H1 (cell line): ENCODE data around the gene TMPRSS9. TPM values are rescaled to one million over a fixed set of nuclear protein-coding genes. Genes with fewer than 3 reads are reported as not detected.

ENCODE experiments used
- CTCF ChIA-PET: fragments of 300-600 bp; sonication (Branson Sonifier 250); formaldehyde crosslinking; loops from one replicate; lab custom pipeline; 2021; ENCODE audit not compliant: partially characterized antibody; lab: Charles Lee
- POLR2A ChIA-PET: fragments of 300-600 bp; sonication (Branson Sonifier 250); formaldehyde crosslinking; loops from one replicate; lab custom pipeline; 2021; ENCODE audit warnings: inconsistent platforms; ENCODE audit not compliant: partially characterized antibody; lab: Charles Lee
- DNase-seq, 2 experiments: peaks; one replicate each; pipeline versions ENCODE4 v3.0.0 to v3.0.0-alpha.2; 2010 to 2022; ENCODE audit warnings: low spot score in 2 of 2, low read depth in 1 of 2, mixed read lengths in 1 of 2
- FAIRE-seq: peaks from 2 replicates; lab custom pipeline; 2011; peaks lifted over from hg19 to GRCh38; lab: Jason Lieb, UNC
- H2AFZ ChIP-seq: 2 replicates; pipeline ENCODE4 v1.8.1; 2012; ENCODE audit warnings: low read length, inconsistent platforms
- H2AK5ac ChIP-seq: 2 replicates; pipeline ENCODE4 v1.6.1; 2013; ENCODE audit warnings: low read depth, low read length
- H2BK120ac ChIP-seq: replicated peaks from 2 replicates; pipeline ENCODE3; 2013; ENCODE audit warnings: low read depth, low read length, inconsistent platforms
- H2BK12ac ChIP-seq: 2 replicates; pipeline ENCODE4 v1.6.1; 2013; ENCODE audit warnings: low read depth, low read length
- H2BK15ac ChIP-seq: 2 replicates; pipeline ENCODE4 v1.6.1; 2013; ENCODE audit warnings: low read length
- H2BK20ac ChIP-seq: 2 replicates; pipeline ENCODE4 v1.6.1; 2013; ENCODE audit warnings: low read length
- H2BK5ac ChIP-seq: 2 replicates; pipeline ENCODE4 v1.6.1; 2013; ENCODE audit warnings: low read depth, low read length
- H3K14ac ChIP-seq: 2 replicates; pipeline ENCODE4 v1.6.1; 2013; ENCODE audit warnings: inconsistent platforms; ENCODE audit not compliant: insufficient read length
- H3K18ac ChIP-seq: 2 replicates; pipeline ENCODE4 v1.6.1; 2013; ENCODE audit warnings: low read length; ENCODE audit errors: extremely low read depth
- H3K23ac ChIP-seq: 2 replicates; pipeline ENCODE4 v1.6.1; 2013; ENCODE audit warnings: inconsistent platforms; ENCODE audit not compliant: insufficient read length
- H3K23me2 ChIP-seq: 2 replicates; pipeline ENCODE4 v1.6.1; 2013; ENCODE audit warnings: low read depth, low read length
- H3K27ac ChIP-seq: 2 replicates; pipeline ENCODE4 v1.6.1; 2011; ENCODE audit warnings: low read depth, low read length, inconsistent platforms
- H3K27me3 ChIP-seq, 4 experiments: replicated peaks in 1 of 4; 1 replicate in 1 of 4; 2 replicates in 3 of 4; pipeline versions ENCODE4 v1.6.1 to v1.8.1; 2011 to 2013; ENCODE audit warnings: low read length in 3 of 4, mild to moderate bottlenecking in 3 of 4, inconsistent platforms in 2 of 4, mixed read lengths in 2 of 4, moderate library complexity in 1 of 4; ENCODE audit not compliant: control insufficient read depth in 3 of 4, insufficient read depth in 3 of 4; ENCODE audit errors: extremely low read depth in 1 of 4
- H3K36me3 ChIP-seq, 4 experiments: 2 replicates each; pipeline versions ENCODE4 v1.6.1 to v1.8.1; 2011 to 2013; ENCODE audit warnings: mild to moderate bottlenecking in 4 of 4, low read length in 3 of 4, moderate library complexity in 2 of 4, control low read depth in 1 of 4, inconsistent platforms in 1 of 4; ENCODE audit not compliant: insufficient read depth in 4 of 4, control insufficient read depth in 2 of 4
- H3K4ac ChIP-seq: replicated peaks from 2 replicates; pipeline ENCODE3; 2013; ENCODE audit warnings: low read length, low read depth, mixed read lengths, inconsistent platforms; ENCODE audit not compliant: insufficient read length
- H3K4me1 ChIP-seq, 4 experiments: replicated peaks in 1 of 4; 1 replicate in 1 of 4; 2 replicates in 3 of 4; pipeline versions ENCODE4 v1.6.1 to v1.8.1; 2011 to 2013; ENCODE audit warnings: low read length in 3 of 4, inconsistent platforms in 2 of 4, mixed read lengths in 1 of 4; ENCODE audit not compliant: insufficient read depth in 4 of 4, control insufficient read depth in 3 of 4
- H3K4me2 ChIP-seq, 2 experiments: 2 replicates each; pipeline versions ENCODE4 v1.6.1 to v1.8.1; 2011 to 2013; ENCODE audit warnings: low read depth in 2 of 2, low read length in 2 of 2, control low read depth in 1 of 2, inconsistent platforms in 1 of 2, mild to moderate bottlenecking in 1 of 2; ENCODE audit not compliant: insufficient read depth in 1 of 2
- H3K4me3 ChIP-seq, 4 experiments: fragments of 200-600, 300-600 bp in 1 of 4; sonication (generic), shearing (Covaris generic), sonication (Bioruptor Twin) in 1 of 4; 2 replicates each; pipeline versions ENCODE4 v1.5.1 to v1.8.1; 2011 to 2016; ENCODE audit warnings: low read length in 4 of 4, low read depth in 3 of 4, control low read depth in 2 of 4, inconsistent platforms in 2 of 4, mild to moderate bottlenecking in 2 of 4, mixed read lengths in 1 of 4, moderate library complexity in 1 of 4; ENCODE audit not compliant: insufficient read depth in 2 of 4; ENCODE audit errors: extremely low read depth in 1 of 4
- H3K56ac ChIP-seq: replicated peaks from 2 replicates; pipeline ENCODE3; 2013; ENCODE audit warnings: low read depth, mild to moderate bottlenecking, mixed read lengths, low read length, inconsistent platforms; ENCODE audit not compliant: insufficient read length
- H3K79me1 ChIP-seq: 2 replicates; pipeline ENCODE4 v1.6.1; 2013; ENCODE audit warnings: low read depth, low read length, control low read depth
- H3K79me2 ChIP-seq, 2 experiments: 2 replicates each; pipeline versions ENCODE4 v1.6.1 to v1.8.1; 2012 to 2013; ENCODE audit warnings: low read length in 2 of 2, mild to moderate bottlenecking in 2 of 2, inconsistent platforms in 1 of 2; ENCODE audit not compliant: insufficient read depth in 2 of 2, control insufficient read depth in 1 of 2
- H3K9ac ChIP-seq, 4 experiments: replicated peaks in 1 of 4; 1 replicate in 1 of 4; 2 replicates in 3 of 4; pipeline versions ENCODE4 v1.6.1 to v1.8.1; 2011 to 2013; ENCODE audit warnings: low read depth in 3 of 4, low read length in 3 of 4, control low read depth in 2 of 4, mild to moderate bottlenecking in 2 of 4, moderate library complexity in 2 of 4, inconsistent platforms in 1 of 4; ENCODE audit errors: extremely low read depth in 1 of 4
- H3K9me3 ChIP-seq, 2 experiments: 2 replicates each; pipeline versions ENCODE4 v1.6.1 to v1.8.1; 2012 to 2013; ENCODE audit warnings: mild to moderate bottlenecking in 2 of 2, moderate library complexity in 2 of 2, control low read depth in 1 of 2, inconsistent platforms in 1 of 2, low read depth in 1 of 2, low read length in 1 of 2, mixed read lengths in 1 of 2; ENCODE audit not compliant: insufficient read depth in 2 of 2
- H4K20me1 ChIP-seq, 2 experiments: replicated peaks in 1 of 2; 2 replicates each; pipeline versions ENCODE3 to v1.8.1; 2011 to 2013; ENCODE audit warnings: inconsistent platforms in 2 of 2, low read length in 2 of 2, mild to moderate bottlenecking in 1 of 2; ENCODE audit not compliant: insufficient read depth in 2 of 2, control insufficient read depth in 1 of 2
- H4K5ac ChIP-seq: 2 replicates; pipeline ENCODE4 v1.6.1; 2013; ENCODE audit warnings: low read length, low read depth, mixed read lengths, inconsistent platforms; ENCODE audit not compliant: insufficient read length
- H4K8ac ChIP-seq: 2 replicates; pipeline ENCODE4 v1.8.0; 2013; ENCODE audit warnings: mild to moderate bottlenecking, moderate library complexity, low read length, inconsistent platforms; ENCODE audit not compliant: insufficient read depth; ENCODE audit errors: extremely low read depth
- H4K91ac ChIP-seq: replicated peaks from 2 replicates; pipeline ENCODE3; 2013; ENCODE audit warnings: low read length, mixed read lengths, inconsistent platforms; ENCODE audit not compliant: insufficient read length
- ATF2 ChIP-seq: IDR thresholded peaks from 2 replicates; pipeline ENCODE4 v1.6.1; 2012; ENCODE audit warnings: low read length, inconsistent platforms
- BRCA1 ChIP-seq: IDR thresholded peaks from 2 replicates; pipeline ENCODE4 v1.6.1; 2012; ENCODE audit warnings: low read depth, low read length, improper control_type of control experiment
- CHD1 ChIP-seq: IDR thresholded peaks from 2 replicates; pipeline ENCODE4 v1.6.1; 2012; ENCODE audit warnings: low read depth, low read length, improper control_type of control experiment
- CHD2 ChIP-seq: IDR thresholded peaks from 2 replicates; pipeline ENCODE4 v1.6.1; 2012; ENCODE audit warnings: low read length, improper control_type of control experiment
- EP300 ChIP-seq, 2 experiments: IDR thresholded peaks; 1 replicate in 1 of 2; 2 replicates in 1 of 2; pipeline ENCODE4 v1.6.1; 2011 to 2012; ENCODE audit warnings: low read depth in 2 of 2, low read length in 2 of 2, mild to moderate bottlenecking in 2 of 2, borderline replicate concordance in 1 of 2, inconsistent platforms in 1 of 2, moderate library complexity in 1 of 2
- HDAC6 ChIP-seq: IDR thresholded peaks from one replicate; pipeline ENCODE4 v1.7.1; 2012; ENCODE audit warnings: low read depth, mild to moderate bottlenecking, inconsistent platforms, low read length, moderate library complexity
- JUND ChIP-seq: IDR thresholded peaks from 2 replicates; pipeline ENCODE4 v1.6.1; 2011; ENCODE audit warnings: mild to moderate bottlenecking, improper control_type of control experiment, low read length
- MAFK ChIP-seq: IDR thresholded peaks from 2 replicates; pipeline ENCODE4 v1.6.1; 2012; ENCODE audit warnings: low read depth, mild to moderate bottlenecking, improper control_type of control experiment, low read length
- SRF ChIP-seq: IDR thresholded peaks from 2 replicates; pipeline ENCODE4 v1.6.1; 2011; ENCODE audit warnings: mild to moderate bottlenecking, low read depth, low read length, moderate library complexity
- WGBS, 2 experiments: shearing (Covaris generic) in 1 of 2; methylation state at CpG; one replicate each; pipeline versions ENCODE4 v1.1.6 to v1.1.7; 2013 to 2015; ENCODE audit warnings: low lambda C conversion rate in 2 of 2, mixed read lengths in 2 of 2, inconsistent platforms in 1 of 2, low coverage in 1 of 2, missing lambda C conversion rate in 1 of 2; ENCODE audit not compliant: insufficient replicate concordance in 2 of 2, insufficient coverage in 1 of 2, insufficient read length in 1 of 2; ENCODE audit errors: extremely low coverage in 1 of 2, missing lambda C conversion rate in 1 of 2; 5-methylcytosine and 5-hydroxymethylcytosine counted together
- polyA plus RNA-seq, 7 experiments: library from polyadenylated mRNA; depleted of rRNA in 3 of 7; stranded (reverse) in 5 of 7; unstranded in 2 of 7; fragments of >200 nt in 5 of 7; fragments of 200-250 nt in 2 of 7; gene quantifications; 1 replicate in 5 of 7; 2 replicates in 1 of 7; 4 replicates in 1 of 7; pipeline versions ENCODE4 v1.2.1 to v1.2.3, GENCODE V29; 2011 to 2013; ENCODE audit warnings: missing spikeins in 2 of 7, mixed read lengths in 2 of 7
- total RNA-seq: library from RNA; stranded (reverse); fragmentation: NEBNext Ultra II Directional; extraction: Animal tissue kit (Norgen Biotek cat#: 25700); gene quantifications from 2 replicates; pipeline ENCODE4 v1.2.1, GENCODE V29; 2021
- TF ChIP-seq, protein P1 (sequence below): IDR thresholded peaks from 2 replicates; pipeline ENCODE4 v1.6.1; 2012; ENCODE audit warnings: inconsistent platforms

The TMPRSS9 gene
- total and polyA plus RNA-seq, 2 of the 8 experiments (the other 6 are each of a cell fraction or from before 2014, with no cell fraction given), result 0.15 to 0.19 TPM

DNA sequence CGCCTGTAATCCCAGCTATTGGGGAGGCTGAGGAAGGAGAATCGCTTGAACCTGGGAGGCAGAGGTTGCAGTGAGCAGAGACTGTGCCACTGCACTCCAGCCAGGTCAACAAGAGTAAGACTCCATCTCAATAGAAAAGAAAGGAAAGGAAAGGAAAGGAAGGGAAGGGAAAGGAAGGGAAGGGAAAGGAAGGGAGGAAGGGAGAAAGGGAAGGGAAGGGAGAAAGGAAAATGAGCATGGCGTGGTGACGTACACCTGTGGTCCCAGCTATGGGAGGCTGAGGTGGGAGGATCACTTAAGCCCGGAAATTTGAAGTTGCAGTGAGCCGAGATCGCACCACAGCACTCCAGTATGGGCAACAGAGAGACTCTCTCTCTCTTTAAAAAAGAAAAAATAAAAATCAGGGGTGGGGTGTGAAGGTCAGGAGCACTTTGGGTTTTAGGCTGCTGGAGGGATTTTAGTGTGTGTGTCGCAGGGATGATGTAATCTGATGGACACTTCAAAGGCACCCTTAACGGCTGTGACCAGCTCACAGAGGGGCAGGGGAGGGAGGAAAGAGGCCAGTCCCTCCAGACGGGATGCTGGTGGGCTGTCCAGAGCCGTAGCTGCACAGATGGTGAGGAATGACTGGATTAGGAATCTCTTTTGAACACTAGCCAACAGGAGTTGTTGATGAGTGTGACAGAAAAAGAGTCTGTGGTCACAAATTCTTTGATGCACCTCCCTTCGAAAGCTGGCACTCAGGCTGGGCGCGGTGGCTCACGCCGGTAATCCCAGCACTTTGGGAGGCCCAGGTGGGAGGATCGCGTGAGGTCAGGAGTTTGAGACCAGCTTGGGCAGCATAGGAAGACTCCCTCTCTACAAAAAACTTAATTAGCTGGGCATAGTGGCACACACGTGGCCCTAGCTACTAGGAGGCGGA, 27.6 kb downstream of the TMPRSS9 start:
- H3K4me2 ChIP-seq, result no peak overlapping the region
- peaks cover 0 to under 1% (median 0%) of the 10 kb centered on the region in 4 experiments; a peak in 1 of 7 replicates for H3K27me3 ChIP-seq
- H3K23me2 ChIP-seq, result no peaks in the 10 kb centered on the region; the same call in 1 of the 2 replicates
- H2AFZ ChIP-seq, result no peak overlapping the region
- no peak overlapping the region for H2BK120ac ChIP-seq
- H2BK15ac ChIP-seq, result no peak overlapping the region
- no peak overlapping the region for H3K9ac ChIP-seq
- H3K79me2 ChIP-seq, result no peaks in the 10 kb centered on the region
- CTCF ChIA-PET, result interaction anchor here (0.7 to 1.4 kb wide), 8 partner anchors 16 to 582 kb away, joined by 3 to 4 read pairs (median 3); no protein-coding TSS in a partner anchor
- DNase-seq, result no peak
- H3K4me3 ChIP-seq, result no peak overlapping the region
- H3K36me3 ChIP-seq, result no peaks in the 10 kb centered on the region
- FAIRE-seq, result no peak
- POLR2A ChIA-PET, result interaction anchor here (1.0 to 1.2 kb wide), 2 partner anchors 70 to 89 kb away, joined by 3 to 4 read pairs; partner anchors contain the start of gene GADD45B
- no peak overlapping the region for H3K4ac ChIP-seq
- H3K9me3 ChIP-seq, result no peaks in the 10 kb centered on the region
- H3K14ac ChIP-seq, result no peak overlapping the region
- H2AK5ac ChIP-seq, result no peak overlapping the region
- peaks cover 0 to 2% (median 0%) of the 10 kb centered on the region in 4 experiments; a peak in 3 of 7 replicates for H3K4me1 ChIP-seq
- H4K20me1 ChIP-seq, result peaks cover 0 to 1% of the 10 kb centered on the region in 2 experiments
- no peak overlapping the region for H3K56ac ChIP-seq
- H4K91ac ChIP-seq, result no peak overlapping the region
- H4K8ac ChIP-seq, result no peak overlapping the region
- H3K23ac ChIP-seq, result no peak overlapping the region
- WGBS, 2 experiments, result 88% methylated on average over 20 of the region's 20 CpGs; no CpG with 5 or more reads in 1 of the 2 experiments
- H3K27ac ChIP-seq, result no peak overlapping the region
- H2BK5ac ChIP-seq, result no peak overlapping the region
- H3K18ac ChIP-seq, result no peak overlapping the region
- H2BK12ac ChIP-seq, result no peak overlapping the region
- H3K79me1 ChIP-seq, result no peaks in the 10 kb centered on the region
- H2BK20ac ChIP-seq, result no peak overlapping the region
- no peak overlapping the region for H4K5ac ChIP-seq
- TF ChIP-seq, protein P1, sequence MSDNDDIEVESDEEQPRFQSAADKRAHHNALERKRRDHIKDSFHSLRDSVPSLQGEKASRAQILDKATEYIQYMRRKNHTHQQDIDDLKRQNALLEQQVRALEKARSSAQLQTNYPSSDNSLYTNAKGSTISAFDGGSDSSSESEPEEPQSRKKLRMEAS, result no peak
- no peak for TF ChIP-seq SRF
- no peak for TF ChIP-seq JUND
- no peak for TF ChIP-seq ATF2
- TF ChIP-seq MAFK, result no peak
- TF ChIP-seq EP300 (IDR thresholded peaks at IDR 0.05; ENCODE audit: borderline replicate concordance in 1 of 2, low read depth in 2 of 2, low read length in 2 of 2), result no peak
- no peak for TF ChIP-seq CHD1
- TF ChIP-seq HDAC6, result no peak
- no peak for TF ChIP-seq CHD2
- TF ChIP-seq BRCA1, result no peak
